Glomerular visceral epithelial cell (primary cell): ENCODE results near the gene SPPL3.

ENCODE experiments used
- DNase-seq: peaks from one replicate; pipeline ENCODE4 v3.0.0-alpha.2; 2016; ENCODE audit errors: extremely low spot score

Gene SPPL3

GRCh38 chr12:120874547-120875245, 29.5 kb downstream of the SPPL3 start:
- no peak for DNase-seq

GRCh38 chr12:120873226-120873625, 30.9 kb downstream of the SPPL3 start:
- no peak for DNase-seq

GRCh38 chr12:120872487-120872886, 31.7 kb downstream of the SPPL3 start:
- no peak for DNase-seq

GRCh38 chr12:120870415-120870814, 33.7 kb downstream of the SPPL3 start:
- DNase-seq = no peak

- DNase-seq = no peak
Measured at GRCh38 chr12:120869376-120869775, 34.8 kb downstream of the SPPL3 start.

- no peak for DNase-seq
Measured at GRCh38 chr12:120866108-120866507, 38.0 kb downstream of the SPPL3 start.

GRCh38 chr12:120865098-120865497, 39.1 kb downstream of the SPPL3 start:
- DNase-seq = no peak

GRCh38 chr12:120862664-120863063, 41.5 kb downstream of the SPPL3 start:
- DNase-seq = no peak

GRCh38 chr12:120861074-120861795, 42.9 kb downstream of the SPPL3 start:
- DNase-seq = no peak

GRCh38 chr12:120858306-120859088, 45.7 kb downstream of the SPPL3 start:
- no peak for DNase-seq

GRCh38 chr12:120856980-120857379, 47.2 kb downstream of the SPPL3 start:
- DNase-seq = no peak

GRCh38 chr12:120855823-120856588, 48.2 kb downstream of the SPPL3 start:
- no peak for DNase-seq

- DNase-seq = no peak
Measured at GRCh38 chr12:120854804-120855203, 49.4 kb downstream of the SPPL3 start.

- DNase-seq = no peak
Measured at GRCh38 chr12:120853188-120853587, 51.0 kb downstream of the SPPL3 start.

GRCh38 chr12:120851944-120852343, 52.2 kb downstream of the SPPL3 start:
- no peak for DNase-seq

GRCh38 chr12:120851444-120851843, 52.7 kb downstream of the SPPL3 start:
- DNase-seq = no peak

- peak; percentile 73 for DNase-seq
Measured at GRCh38 chr12:120849765-120850164, 54.4 kb downstream of the SPPL3 start.

- no peak for DNase-seq
Measured at GRCh38 chr12:120847814-120848213, 56.3 kb downstream of the SPPL3 start.

GRCh38 chr12:120847392-120847791, 56.8 kb downstream of the SPPL3 start:
- no peak for DNase-seq

- no peak for DNase-seq
Measured at GRCh38 chr12:120846721-120847120, 57.4 kb downstream of the SPPL3 start.

GRCh38 chr12:120845696-120846095, 58.5 kb downstream of the SPPL3 start:
- DNase-seq = no peak
